IMR-90 (cell line): ENCODE measurements around the gene CENPA. TPM values are rescaled to one million over a fixed set of nuclear protein-coding genes. Genes with fewer than 3 reads are reported as not detected.

Experiments used
- ATAC-seq: fragments of 200-7000 bp; cut with Tn5 transposase; 2 replicates; pipeline ENCODE4 v1.9.1; 2020; ENCODE audit warnings: low read depth, mild to moderate bottlenecking, moderate library complexity
- BruUV-seq: library from RNA; stranded (reverse); fragments of 400-500 nt; replicated peaks from 2 replicates; lab custom pipeline; 2021; lab: Mats Ljungman, UMichigan
- CTCF ChIA-PET: fragments of 300-600 bp; formaldehyde crosslinking; extraction: SDS; loops from one replicate; lab custom pipeline; 2021; ENCODE audit warnings: antibody characterized with exemption; lab: Yijun Ruan, JAX
- POLR2A ChIA-PET: fragments of 300-600 bp; sonication (Branson Sonifier 250); formaldehyde crosslinking; loops from one replicate; lab custom pipeline; 2022; ENCODE audit warnings: antibody characterized with exemption; ENCODE audit not compliant: unreplicated experiment; lab: Charles Lee
- DNase-seq: peaks from one replicate; pipeline ENCODE4 v3.0.0; 2013
- H2AFZ ChIP-seq: replicated peaks from 2 replicates; pipeline ENCODE3; 2013; ENCODE audit warnings: low read length, mild to moderate bottlenecking; ENCODE audit not compliant: poor library complexity
- H2AK5ac ChIP-seq: 2 replicates; pipeline ENCODE4 v1.6.1; 2013; ENCODE audit warnings: low read depth, low read length, inconsistent platforms
- H2AK9ac ChIP-seq: replicated peaks from 2 replicates; pipeline ENCODE3; 2013; ENCODE audit warnings: mild to moderate bottlenecking, low read depth, low read length, moderate library complexity; ENCODE audit not compliant: poor library complexity
- H2BK120ac ChIP-seq: 2 replicates; pipeline ENCODE4 v1.6.1; 2013; ENCODE audit warnings: low read depth, low read length, inconsistent platforms
- H2BK15ac ChIP-seq: 3 replicates; pipeline ENCODE4 v1.6.1; 2013; ENCODE audit warnings: low read depth, low read length, inconsistent platforms
- H2BK20ac ChIP-seq: 2 replicates; pipeline ENCODE4 v1.6.1; 2013; ENCODE audit warnings: low read depth, mild to moderate bottlenecking, inconsistent platforms, low read length, moderate library complexity
- H2BK5ac ChIP-seq: 2 replicates; pipeline ENCODE4 v1.6.1; 2013; ENCODE audit warnings: mild to moderate bottlenecking, low read depth, low read length, inconsistent platforms; ENCODE audit not compliant: poor library complexity, severe bottlenecking
- H3K14ac ChIP-seq: replicated peaks from 2 replicates; pipeline ENCODE4 v1.6.1; 2013; ENCODE audit warnings: low read depth, low read length, inconsistent platforms
- H3K18ac ChIP-seq: 2 replicates; pipeline ENCODE4 v1.6.1; 2013; ENCODE audit warnings: low read depth, low read length, control low read depth
- H3K23ac ChIP-seq: 2 replicates; pipeline ENCODE4 v1.6.1; 2013; ENCODE audit warnings: low read depth, low read length, inconsistent platforms
- H3K27ac ChIP-seq: 2 replicates; pipeline ENCODE4 v1.5.1; 2013; ENCODE audit warnings: mild to moderate bottlenecking, control low read depth, low read length; ENCODE audit not compliant: insufficient read depth
- H3K27me3 ChIP-seq: 2 replicates; pipeline ENCODE4 v1.6.1; 2013; ENCODE audit warnings: low read length; ENCODE audit not compliant: control insufficient read depth, insufficient read depth
- H3K36me3 ChIP-seq: 2 replicates; pipeline ENCODE4 v1.6.1; 2013; ENCODE audit warnings: low read length, mixed read lengths; ENCODE audit not compliant: control insufficient read depth, insufficient read depth
- H3K4ac ChIP-seq: 2 replicates; pipeline ENCODE4 v1.6.1; 2013; ENCODE audit warnings: low read depth, low read length, inconsistent platforms
- H3K4me1 ChIP-seq: 2 replicates; pipeline ENCODE4 v1.6.1; 2013; ENCODE audit warnings: low read length, mixed read lengths; ENCODE audit not compliant: control insufficient read depth, insufficient read depth
- H3K4me2 ChIP-seq: 2 replicates; pipeline ENCODE4 v1.6.1; 2013; ENCODE audit warnings: low read depth, mild to moderate bottlenecking, control low read depth, low read length, moderate library complexity
- H3K4me3 ChIP-seq: 2 replicates; pipeline ENCODE4 v1.5.1; 2013; ENCODE audit warnings: low read depth, mild to moderate bottlenecking, control low read depth, low read length, moderate library complexity; ENCODE audit not compliant: insufficient read depth
- H3K56ac ChIP-seq: 2 replicates; pipeline ENCODE4 v1.6.1; 2013; ENCODE audit warnings: low read length, inconsistent platforms; ENCODE audit not compliant: insufficient read depth; ENCODE audit errors: extremely low read depth
- H3K79me1 ChIP-seq, 2 experiments: 2 replicates each; pipeline ENCODE4 v1.6.1; 2013; ENCODE audit warnings: low read length in 2 of 2, inconsistent platforms in 1 of 2, low read depth in 1 of 2
- H3K9ac ChIP-seq: 2 replicates; pipeline ENCODE4 v1.6.1; 2013; ENCODE audit warnings: low read depth, low read length, control low read depth
- H3K9me1 ChIP-seq: 2 replicates; pipeline ENCODE4 v1.6.1; 2013; ENCODE audit warnings: low read length, inconsistent platforms; ENCODE audit not compliant: insufficient read depth
- H3K9me3 ChIP-seq: 2 replicates; pipeline ENCODE4 v1.6.1; 2013; ENCODE audit warnings: low read length; ENCODE audit not compliant: control insufficient read depth, insufficient read depth
- H4K20me1 ChIP-seq: 2 replicates; pipeline ENCODE4 v1.6.1; 2013; ENCODE audit warnings: low read length, inconsistent platforms; ENCODE audit not compliant: insufficient read depth
- H4K5ac ChIP-seq: 2 replicates; pipeline ENCODE4 v1.6.1; 2013; ENCODE audit warnings: mild to moderate bottlenecking, low read depth, low read length, control low read depth
- H4K8ac ChIP-seq, 2 experiments: 2 replicates each; pipeline ENCODE4 v1.6.1; 2013; ENCODE audit warnings: low read depth in 2 of 2, low read length in 2 of 2, control low read depth in 1 of 2, inconsistent platforms in 1 of 2
- H4K91ac ChIP-seq: 2 replicates; pipeline ENCODE4 v1.6.1; 2013; ENCODE audit warnings: low read depth, low read length, inconsistent platforms; ENCODE audit not compliant: insufficient read depth
- BHLHE40 ChIP-seq: fragments of 150-350 bp; IDR thresholded peaks from 2 replicates; pipeline ENCODE4 v1.6.1; 2016; ENCODE audit warnings: mild to moderate bottlenecking, low read depth, low read length
- CEBPB ChIP-seq: IDR thresholded peaks from 2 replicates; pipeline ENCODE4 v1.6.1; 2012; ENCODE audit warnings: low read depth, low read length, improper control_type of control experiment
- CHD1 ChIP-seq: IDR thresholded peaks from 2 replicates; pipeline ENCODE4 v1.6.1; 2012; ENCODE audit warnings: low read depth, low read length, improper control_type of control experiment
- FOS ChIP-seq: fragments of 150-350 bp; IDR thresholded peaks from 2 replicates; pipeline ENCODE4 v1.6.1; 2016; ENCODE audit warnings: low read depth, low read length
- MAFK ChIP-seq: IDR thresholded peaks from 2 replicates; pipeline ENCODE4 v1.6.1; 2012; ENCODE audit warnings: low read depth, low read length, improper control_type of control experiment
- MXI1 ChIP-seq: IDR thresholded peaks from 2 replicates; pipeline ENCODE4 v1.6.1; 2012; ENCODE audit warnings: low read depth, mild to moderate bottlenecking, low read length, moderate library complexity, borderline replicate concordance
- NFE2L2 ChIP-seq: fragments of 150-350 bp; IDR thresholded peaks from 2 replicates; pipeline ENCODE4 v1.6.1; 2016; ENCODE audit warnings: low read depth, mild to moderate bottlenecking, low read length
- RAD21 ChIP-seq: IDR thresholded peaks from 2 replicates; pipeline ENCODE4 v1.6.1; 2012; ENCODE audit warnings: low read length, improper control_type of control experiment
- RFX5 ChIP-seq: IDR thresholded peaks from 2 replicates; pipeline ENCODE4 v1.8.0; 2012; ENCODE audit warnings: low read depth, mild to moderate bottlenecking, low read length, moderate library complexity
- SMC3 ChIP-seq: fragments of 150-350 bp; IDR thresholded peaks from 2 replicates; pipeline ENCODE4 v1.6.1; 2016; ENCODE audit warnings: low read depth, mild to moderate bottlenecking, antibody characterized with exemption, low read length, moderate library complexity
- WGBS, 2 experiments: methylation state at CpG; one replicate each; pipeline versions ENCODE4 v1.1.5 to v1.1.7; 2013; ENCODE audit warnings: missing lambda C conversion rate in 2 of 2; ENCODE audit not compliant: insufficient read length in 1 of 2; ENCODE audit errors: extremely low coverage in 2 of 2; 5-methylcytosine and 5-hydroxymethylcytosine counted together
- dilution Hi-C: fragments of 300-500 bp; cut with HindIII; formaldehyde crosslinking; loops from one replicate; pipeline ENCODE4 v1.14.3; 2018; ENCODE audit warnings: low sequenced_read_pairs; ENCODE audit not compliant: unreplicated experiment
- in situ Hi-C: fragments of 300-500 bp; cut with MboI; formaldehyde crosslinking; loops from 3 replicates; pipeline ENCODE4 v1.14.3; 2019; ENCODE audit warnings: low sequenced_read_pairs, inconsistent platforms, mixed read lengths
- intact Hi-C: fragments of 100-400 bp; cut with micrococcal nuclease; formaldehyde crosslinking; loops from 2 replicates; pipeline ENCODE4 v1.10.0; 2022
- polyA plus RNA-seq, 3 experiments: library from polyadenylated mRNA; depleted of rRNA; stranded (reverse); fragments of >200 nt; gene quantifications; 2 replicates each; pipeline ENCODE4 v1.2.3, GENCODE V29; 2012; ENCODE audit warnings: low replicate concordance in 1 of 3
- total RNA-seq: library from RNA; depleted of rRNA; stranded (reverse); fragments of >200 nt; gene quantifications from 2 replicates; pipeline ENCODE4 v1.2.3, GENCODE V29; 2012
- TF ChIP-seq, protein P1 (sequence below): fragments of 150-350 bp; IDR thresholded peaks from 2 replicates; pipeline ENCODE4 v1.6.1; 2017; ENCODE audit warnings: mild to moderate bottlenecking, antibody characterized with exemption, low read length, low read depth
- TF ChIP-seq, protein P2 (sequence below): conservative IDR thresholded peaks from 2 replicates; pipeline ENCODE4 v1.5.1; 2012; ENCODE audit warnings: mild to moderate bottlenecking, low read depth, low read length, improper control_type of control experiment

The CENPA gene
- total and polyA plus RNA-seq, 2 of the 4 experiments (the other 2 are of a cell fraction), result 7.7 to 14.9 TPM

DNA sequence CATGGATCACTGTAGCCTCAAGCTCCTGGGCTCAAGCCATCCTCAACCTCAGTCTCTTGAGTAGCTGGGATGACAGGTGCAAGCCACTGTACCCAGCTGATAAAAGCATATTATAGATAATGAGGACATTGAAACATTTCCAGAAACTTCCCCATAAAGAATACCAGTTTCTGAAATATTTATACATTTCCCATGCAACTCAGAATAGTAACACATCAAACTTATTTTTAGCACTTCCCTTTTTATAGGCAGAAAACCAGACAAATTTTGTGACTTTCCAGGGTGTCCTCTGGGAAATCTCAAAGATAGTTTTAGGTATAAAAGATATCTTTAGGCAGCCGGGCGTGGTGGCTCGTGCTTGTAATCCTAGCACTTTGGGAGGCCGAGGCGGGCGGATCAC lies 37.0 kb downstream of the CENPA start:
- no peak overlapping the region for H3K14ac ChIP-seq

More for the DNA sequence above, 37.0 kb downstream of the CENPA start:
- BruUV-seq, result no TSS peak
- H3K4me1 ChIP-seq, result no peaks in the 10 kb centered on the region
- dilution Hi-C loops, result no loop called here
- no peaks in the 10 kb centered on the region for H3K9me3 ChIP-seq
- no peak overlapping the region for H3K4ac ChIP-seq
- H2AFZ ChIP-seq, result no peak overlapping the region
- WGBS, 2 experiments, result no CpG with 5 or more reads among the region's 6 CpGs
- no peak overlapping the region for H4K5ac ChIP-seq
- no peak overlapping the region for H3K56ac ChIP-seq
- H4K91ac ChIP-seq, result no peak overlapping the region
- TF ChIP-seq SMC3, result no peak
- TF ChIP-seq, protein P1, sequence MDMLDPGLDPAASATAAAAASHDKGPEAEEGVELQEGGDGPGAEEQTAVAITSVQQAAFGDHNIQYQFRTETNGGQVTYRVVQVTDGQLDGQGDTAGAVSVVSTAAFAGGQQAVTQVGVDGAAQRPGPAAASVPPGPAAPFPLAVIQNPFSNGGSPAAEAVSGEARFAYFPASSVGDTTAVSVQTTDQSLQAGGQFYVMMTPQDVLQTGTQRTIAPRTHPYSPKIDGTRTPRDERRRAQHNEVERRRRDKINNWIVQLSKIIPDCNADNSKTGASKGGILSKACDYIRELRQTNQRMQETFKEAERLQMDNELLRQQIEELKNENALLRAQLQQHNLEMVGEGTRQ, result no peak
- TF ChIP-seq CEBPB, result no peak
- TF ChIP-seq NFE2L2, result no peak
- no peak for TF ChIP-seq FOS
- no peak for TF ChIP-seq BHLHE40
- no peak for TF ChIP-seq MAFK
- no peak for TF ChIP-seq RAD21
- no peak for TF ChIP-seq CHD1
- TF ChIP-seq MXI1, result no peak
- no peak for TF ChIP-seq RFX5
- TF ChIP-seq, protein P2, sequence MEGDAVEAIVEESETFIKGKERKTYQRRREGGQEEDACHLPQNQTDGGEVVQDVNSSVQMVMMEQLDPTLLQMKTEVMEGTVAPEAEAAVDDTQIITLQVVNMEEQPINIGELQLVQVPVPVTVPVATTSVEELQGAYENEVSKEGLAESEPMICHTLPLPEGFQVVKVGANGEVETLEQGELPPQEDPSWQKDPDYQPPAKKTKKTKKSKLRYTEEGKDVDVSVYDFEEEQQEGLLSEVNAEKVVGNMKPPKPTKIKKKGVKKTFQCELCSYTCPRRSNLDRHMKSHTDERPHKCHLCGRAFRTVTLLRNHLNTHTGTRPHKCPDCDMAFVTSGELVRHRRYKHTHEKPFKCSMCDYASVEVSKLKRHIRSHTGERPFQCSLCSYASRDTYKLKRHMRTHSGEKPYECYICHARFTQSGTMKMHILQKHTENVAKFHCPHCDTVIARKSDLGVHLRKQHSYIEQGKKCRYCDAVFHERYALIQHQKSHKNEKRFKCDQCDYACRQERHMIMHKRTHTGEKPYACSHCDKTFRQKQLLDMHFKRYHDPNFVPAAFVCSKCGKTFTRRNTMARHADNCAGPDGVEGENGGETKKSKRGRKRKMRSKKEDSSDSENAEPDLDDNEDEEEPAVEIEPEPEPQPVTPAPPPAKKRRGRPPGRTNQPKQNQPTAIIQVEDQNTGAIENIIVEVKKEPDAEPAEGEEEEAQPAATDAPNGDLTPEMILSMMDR, result no peak
- H2BK15ac ChIP-seq, result no peak overlapping the region
- no peak overlapping the region for H3K27ac ChIP-seq
- H3K36me3 ChIP-seq, result no peaks in the 10 kb centered on the region
- H2BK5ac ChIP-seq, result no peak overlapping the region
- CTCF ChIA-PET, result interaction anchor here (0.5 kb wide), 1 partner anchor 23 kb away, joined by 3 read pairs; no protein-coding TSS in a partner anchor
- no peak overlapping the region for H3K23ac ChIP-seq
- H4K20me1 ChIP-seq, result no peaks in the 10 kb centered on the region
- POLR2A ChIA-PET, result no interaction called here
- DNase-seq (no peak), ATAC-seq (no peak)
- no peaks in the 10 kb centered on the region for H3K79me1 ChIP-seq
- H2AK5ac ChIP-seq, result no peak overlapping the region
- H3K9ac ChIP-seq, result no peak overlapping the region
- in situ Hi-C loops, result no loop called here
- H3K18ac ChIP-seq, result no peak overlapping the region
- H3K9me1 ChIP-seq, result no peaks in the 10 kb centered on the region
- H2BK120ac ChIP-seq, result no peak overlapping the region
- H3K4me2 ChIP-seq, result no peak overlapping the region
- no peak overlapping the region for H3K4me3 ChIP-seq
- H3K27me3 ChIP-seq, result peaks cover 15% of the 10 kb centered on the region
- no peak overlapping the region for H4K8ac ChIP-seq
- H2AK9ac ChIP-seq, result no peak overlapping the region
- H2BK20ac ChIP-seq, result no peak overlapping the region
- intact Hi-C loops, result no loop called here
